ENCODE data around the gene IPCEF1. TPM values are rescaled to one million over a fixed set of nuclear protein-coding genes. Genes with fewer than 3 reads are reported as not detected.

IPCEF1 gene
- total and polyA plus RNA-seq, 4 donors = 1.8 to 4.7 (median 2.8) TPM

DNA sequence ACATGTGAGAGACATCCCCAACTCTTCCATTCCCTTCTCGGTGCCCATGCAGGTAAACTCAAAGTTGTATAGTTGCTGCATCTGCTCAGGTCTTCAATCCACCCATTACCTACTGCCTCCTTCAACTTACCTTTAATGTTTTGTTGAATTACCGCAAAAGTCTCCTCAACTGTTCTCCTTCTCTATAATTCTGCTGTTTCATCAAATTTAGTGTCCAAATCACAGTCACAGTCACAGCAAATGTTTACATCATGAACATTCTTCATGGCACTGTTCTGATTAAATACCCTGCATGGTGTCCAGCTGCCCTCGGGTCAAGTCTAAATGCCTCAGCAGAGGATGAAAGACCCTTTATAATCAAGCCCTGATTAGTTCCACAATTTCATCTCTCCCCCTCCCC lies 130.1 kb downstream of the IPCEF1 start:
- no peaks in the 10 kb centered on the region for H3K27me3 ChIP-seq (ENCODE audit: control insufficient read depth in 1 of 2, insufficient read depth in 2 of 2, low read length in 1 of 2)
- no peak for DNase-seq
- no peak overlapping the region for H3K4me3 ChIP-seq (ENCODE audit: low read length in 2 of 2)
- WGBS, 2 donors = 89 to 94% methylated on average over 3 of the region's 3 CpGs
- no peaks in the 10 kb centered on the region for H3K4me1 ChIP-seq (ENCODE audit: control insufficient read depth in 1 of 2, insufficient read depth in 2 of 2, low read length in 2 of 2)
- no peak for ATAC-seq (ENCODE audit: low FRiP score)
- no peaks in the 10 kb centered on the region for H3K9me3 ChIP-seq (ENCODE audit: control insufficient read depth, low read length)
- no peaks in the 10 kb centered on the region for H3K36me3 ChIP-seq (ENCODE audit: control insufficient read depth in 1 of 2, insufficient read depth in 2 of 2, low read length in 1 of 2)
- H3K27ac ChIP-seq (ENCODE audit: low read depth in 1 of 2, low read length in 2 of 2) = no peak overlapping the region
- intact Hi-C loops (cut with DNase I) = no loop called here

DNA sequence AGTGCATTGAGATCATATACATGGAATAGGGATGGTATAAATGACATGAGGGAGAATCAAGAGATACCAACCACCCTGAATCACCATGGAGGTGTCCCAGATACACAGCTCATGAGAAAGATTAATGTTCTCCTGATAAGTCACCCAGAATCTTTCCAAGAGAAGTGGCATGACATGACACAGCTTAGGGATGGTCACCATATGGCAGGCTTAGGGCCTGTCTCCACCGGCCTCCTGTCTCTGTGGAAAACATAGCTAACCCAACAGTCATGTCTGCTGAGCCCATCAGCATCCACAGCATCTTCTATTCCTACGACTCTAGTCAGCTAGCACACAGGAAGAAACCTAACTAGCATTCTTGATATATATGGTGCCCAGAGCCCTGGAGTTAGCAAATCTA lies 133.3 kb downstream of the IPCEF1 start:
- H3K4me1 ChIP-seq (ENCODE audit: control insufficient read depth in 1 of 2, insufficient read depth in 2 of 2, low read length in 2 of 2) = no peaks in the 10 kb centered on the region
- no peaks in the 10 kb centered on the region for H3K36me3 ChIP-seq (ENCODE audit: control insufficient read depth in 1 of 2, insufficient read depth in 2 of 2, low read length in 1 of 2)
- H3K27me3 ChIP-seq (ENCODE audit: control insufficient read depth in 1 of 2, insufficient read depth in 2 of 2, low read length in 1 of 2) = no peaks in the 10 kb centered on the region
- intact Hi-C loops (cut with DNase I) = no loop called here
- H3K4me3 ChIP-seq (ENCODE audit: low read length in 2 of 2) = no peak overlapping the region
- WGBS, 2 donors = 78 to 87% methylated on average over 2 of the region's 2 CpGs
- DNase-seq (no peak), ATAC-seq (ENCODE audit: low FRiP score) (no peak)
- no peaks in the 10 kb centered on the region for H3K9me3 ChIP-seq (ENCODE audit: control insufficient read depth, low read length)
- H3K27ac ChIP-seq (ENCODE audit: low read depth in 1 of 2, low read length in 2 of 2) = no peak overlapping the region

DNA sequence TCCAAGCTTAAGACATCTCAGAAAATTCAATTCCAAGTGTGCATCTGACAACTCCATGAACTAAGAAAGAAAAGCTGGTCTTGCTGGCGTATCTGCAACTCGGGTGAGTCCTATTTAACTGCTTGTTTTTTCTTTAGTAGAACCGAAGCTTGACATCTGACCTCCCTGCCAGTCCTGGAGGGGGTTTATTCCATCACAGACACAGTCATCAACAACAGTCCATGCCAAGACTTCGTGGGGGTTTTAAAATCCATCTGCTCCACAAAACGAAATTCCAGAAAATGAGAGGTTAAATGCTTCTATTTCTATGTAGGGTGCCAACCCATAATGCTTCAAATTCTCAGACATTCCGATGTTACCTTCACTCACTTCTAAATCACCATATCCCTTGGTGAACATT lies 133.9 kb downstream of the IPCEF1 start:
- Histone ChIP-seq H3K27ac (ENCODE audit: low read depth in 1 of 2, low read length in 2 of 2) (no peak overlapping the region), H3K4me1 (ENCODE audit: control insufficient read depth in 1 of 2, insufficient read depth in 2 of 2, low read length in 2 of 2) (no peaks in the 10 kb centered on the region), H3K4me3 (ENCODE audit: low read length in 2 of 2) (no peak overlapping the region), H3K36me3 (ENCODE audit: control insufficient read depth in 1 of 2, insufficient read depth in 2 of 2, low read length in 1 of 2) (no peaks in the 10 kb centered on the region), H3K9me3 (ENCODE audit: control insufficient read depth, low read length) (no peaks in the 10 kb centered on the region), H3K27me3 (ENCODE audit: control insufficient read depth in 1 of 2, insufficient read depth in 2 of 2, low read length in 1 of 2) (no peaks in the 10 kb centered on the region)
- intact Hi-C loops (cut with DNase I) = no loop called here
- DNase-seq (no peak), ATAC-seq (ENCODE audit: low FRiP score) (no peak)
- WGBS, 2 donors = 66 to 72% methylated on average over 6 of the region's 6 CpGs

DNA sequence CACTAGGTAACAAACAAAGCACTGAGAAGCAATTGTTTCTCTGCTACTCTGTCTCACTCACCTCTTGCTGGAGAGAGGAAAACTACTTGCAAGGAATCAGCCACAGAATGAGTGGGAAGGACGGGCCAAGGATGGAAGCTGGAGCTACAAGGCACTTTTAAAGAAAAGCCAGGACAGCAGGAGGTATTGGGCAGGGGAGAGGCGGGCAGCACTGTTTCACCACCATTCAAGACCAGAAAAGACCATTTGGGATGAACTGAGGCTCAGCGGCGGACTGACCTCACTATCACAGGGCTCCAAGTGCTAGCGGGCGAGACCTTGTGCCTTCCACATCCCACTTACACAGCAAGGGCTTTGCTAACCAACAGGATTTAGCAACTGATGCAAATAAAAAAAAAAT lies 137.4 kb downstream of the IPCEF1 start:
- H3K27ac ChIP-seq (ENCODE audit: low read depth in 1 of 2, low read length in 2 of 2) = no peak overlapping the region
- WGBS, 2 donors = 85 to 94% methylated on average over 6 of the region's 6 CpGs
- no peaks in the 10 kb centered on the region for H3K4me1 ChIP-seq (ENCODE audit: control insufficient read depth in 1 of 2, insufficient read depth in 2 of 2, low read length in 2 of 2)
- ATAC-seq (ENCODE audit: low FRiP score) = no peak
- no peaks in the 10 kb centered on the region for H3K27me3 ChIP-seq (ENCODE audit: control insufficient read depth in 1 of 2, insufficient read depth in 2 of 2, low read length in 1 of 2)
- no peaks in the 10 kb centered on the region for H3K36me3 ChIP-seq (ENCODE audit: control insufficient read depth in 1 of 2, insufficient read depth in 2 of 2, low read length in 1 of 2)
- no peak overlapping the region for H3K4me3 ChIP-seq (ENCODE audit: low read length in 2 of 2)
- intact Hi-C loops (cut with DNase I) = no loop called here
- DNase-seq = no peak
- H3K9me3 ChIP-seq (ENCODE audit: control insufficient read depth, low read length) = no peaks in the 10 kb centered on the region

DNA sequence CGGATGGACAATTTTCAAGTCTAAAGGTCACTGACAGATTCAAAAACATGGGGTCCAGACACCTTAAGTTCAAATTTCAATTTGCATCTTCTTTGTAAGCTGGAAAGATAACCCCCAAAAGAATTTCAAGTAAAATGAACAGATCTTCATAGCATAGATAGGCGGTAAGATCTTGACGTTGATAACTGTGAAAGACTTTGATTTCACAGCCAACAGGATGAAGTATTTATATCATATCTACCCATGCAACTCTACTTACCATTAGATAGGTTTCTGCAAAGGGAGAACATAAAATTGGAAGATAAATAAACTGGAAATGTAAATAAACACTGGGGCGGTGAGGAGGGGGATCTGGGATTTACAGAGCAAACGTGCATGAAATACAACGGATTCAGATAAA lies 137.8 kb downstream of the IPCEF1 start:
- ATAC-seq (ENCODE audit: low FRiP score) (no peak), DNase-seq (no peak)
- Histone ChIP-seq H3K4me1 (ENCODE audit: control insufficient read depth in 1 of 2, insufficient read depth in 2 of 2, low read length in 2 of 2) (no peaks in the 10 kb centered on the region), H3K36me3 (ENCODE audit: control insufficient read depth in 1 of 2, insufficient read depth in 2 of 2, low read length in 1 of 2) (no peaks in the 10 kb centered on the region), H3K27me3 (ENCODE audit: control insufficient read depth in 1 of 2, insufficient read depth in 2 of 2, low read length in 1 of 2) (no peaks in the 10 kb centered on the region), H3K9me3 (ENCODE audit: control insufficient read depth, low read length) (no peaks in the 10 kb centered on the region), H3K27ac (ENCODE audit: low read depth in 1 of 2, low read length in 2 of 2) (no peak overlapping the region), H3K4me3 (ENCODE audit: low read length in 2 of 2) (no peak overlapping the region)
- 83 to 93% methylated on average over 6 of the region's 6 CpGs for WGBS, 2 donors
- intact Hi-C loops (cut with DNase I) = no loop called here

DNA sequence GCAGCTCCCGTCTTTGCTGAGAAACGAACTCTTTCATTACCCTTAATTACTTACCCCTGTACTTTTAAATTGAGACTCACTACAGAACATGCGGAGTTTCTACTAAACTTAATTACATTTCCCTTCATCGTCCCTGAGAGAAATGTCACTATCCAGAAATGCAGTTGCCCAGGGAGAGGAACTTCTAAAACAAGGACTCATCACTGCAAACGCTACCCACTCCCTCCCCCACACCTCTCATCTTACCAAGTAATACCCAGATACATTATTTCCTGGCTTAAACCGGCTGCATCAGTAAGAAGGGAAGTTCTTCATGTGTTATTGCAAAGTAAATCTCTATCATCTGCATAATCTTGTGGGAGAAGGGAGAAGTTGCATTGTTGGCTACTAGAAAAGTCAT lies 138.3 kb downstream of the IPCEF1 start:
- Histone ChIP-seq H3K4me3 (ENCODE audit: low read length in 2 of 2) (no peak overlapping the region), H3K9me3 (ENCODE audit: control insufficient read depth, low read length) (no peaks in the 10 kb centered on the region), H3K36me3 (ENCODE audit: control insufficient read depth in 1 of 2, insufficient read depth in 2 of 2, low read length in 1 of 2) (no peaks in the 10 kb centered on the region), H3K4me1 (ENCODE audit: control insufficient read depth in 1 of 2, insufficient read depth in 2 of 2, low read length in 2 of 2) (no peaks in the 10 kb centered on the region), H3K27me3 (ENCODE audit: control insufficient read depth in 1 of 2, insufficient read depth in 2 of 2, low read length in 1 of 2) (no peaks in the 10 kb centered on the region), H3K27ac (ENCODE audit: low read depth in 1 of 2, low read length in 2 of 2) (no peak overlapping the region)
- ATAC-seq (ENCODE audit: low FRiP score) = no peak
- 71 to 80% methylated on average over 6 of the region's 6 CpGs for WGBS, 2 donors
- DNase-seq = no peak
- intact Hi-C loops (cut with DNase I) = no loop called here

DNA sequence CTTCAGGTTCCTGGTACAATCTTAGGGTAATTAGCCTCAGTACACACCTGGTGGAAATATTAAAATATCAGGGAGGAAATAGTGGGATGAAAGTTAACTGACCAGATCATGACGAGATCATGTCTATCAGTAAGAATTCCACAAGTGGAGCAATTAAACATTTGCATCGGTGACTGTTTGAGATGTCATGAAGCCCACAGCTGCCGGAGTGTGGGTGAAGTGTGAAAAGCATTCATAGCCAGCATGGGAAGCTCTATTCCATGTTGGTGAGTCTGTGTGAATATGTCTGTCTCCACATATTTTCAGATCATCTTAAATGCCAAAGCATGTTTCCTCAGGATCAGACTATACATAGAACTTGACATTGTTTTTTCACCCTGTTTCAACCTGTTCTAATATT lies 142.8 kb downstream of the IPCEF1 start:
- 92 to 93% methylated on average over 3 of the region's 3 CpGs for WGBS, 2 donors
- Histone ChIP-seq H3K27me3 (ENCODE audit: control insufficient read depth in 1 of 2, insufficient read depth in 2 of 2, low read length in 1 of 2) (no peaks in the 10 kb centered on the region), H3K4me3 (ENCODE audit: low read length in 2 of 2) (no peak overlapping the region), H3K27ac (ENCODE audit: low read depth in 1 of 2, low read length in 2 of 2) (no peak overlapping the region), H3K9me3 (ENCODE audit: control insufficient read depth, low read length) (no peaks in the 10 kb centered on the region), H3K4me1 (ENCODE audit: control insufficient read depth in 1 of 2, insufficient read depth in 2 of 2, low read length in 2 of 2) (no peaks in the 10 kb centered on the region), H3K36me3 (ENCODE audit: control insufficient read depth in 1 of 2, insufficient read depth in 2 of 2, low read length in 1 of 2) (no peaks in the 10 kb centered on the region)
- DNase-seq = no peak
- no peak for ATAC-seq (ENCODE audit: low FRiP score)
- intact Hi-C loops (cut with DNase I) = no loop called here

DNA sequence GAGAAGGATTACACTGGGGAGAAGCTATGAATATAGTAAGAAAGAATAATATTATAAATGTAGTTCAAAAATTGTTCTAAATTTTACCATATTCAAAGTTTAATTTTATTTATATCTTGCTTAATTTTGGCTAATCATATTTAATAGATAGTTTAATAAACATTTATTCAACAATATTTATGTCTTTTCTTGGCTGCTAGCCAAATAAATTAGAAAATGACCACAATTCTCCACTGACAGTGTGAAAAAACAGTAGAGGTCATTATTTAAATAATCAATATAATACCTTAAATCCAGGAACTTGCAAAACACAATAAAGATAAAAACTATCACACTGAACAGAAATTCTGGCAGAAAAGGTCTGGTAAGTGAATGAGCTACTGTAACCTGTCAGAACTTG lies 145.9 kb downstream of the IPCEF1 start:
- Histone ChIP-seq H3K4me1 (ENCODE audit: control insufficient read depth in 1 of 2, insufficient read depth in 2 of 2, low read length in 2 of 2) (no peaks in the 10 kb centered on the region), H3K9me3 (ENCODE audit: control insufficient read depth, low read length) (no peaks in the 10 kb centered on the region), H3K27ac (ENCODE audit: low read depth in 1 of 2, low read length in 2 of 2) (no peak overlapping the region), H3K36me3 (ENCODE audit: control insufficient read depth in 1 of 2, insufficient read depth in 2 of 2, low read length in 1 of 2) (no peaks in the 10 kb centered on the region), H3K27me3 (ENCODE audit: control insufficient read depth in 1 of 2, insufficient read depth in 2 of 2, low read length in 1 of 2) (no peaks in the 10 kb centered on the region), H3K4me3 (ENCODE audit: low read length in 2 of 2) (no peak overlapping the region)
- ATAC-seq (ENCODE audit: low FRiP score) (no peak), DNase-seq (no peak)
- intact Hi-C loops (cut with DNase I) = no loop called here

DNA sequence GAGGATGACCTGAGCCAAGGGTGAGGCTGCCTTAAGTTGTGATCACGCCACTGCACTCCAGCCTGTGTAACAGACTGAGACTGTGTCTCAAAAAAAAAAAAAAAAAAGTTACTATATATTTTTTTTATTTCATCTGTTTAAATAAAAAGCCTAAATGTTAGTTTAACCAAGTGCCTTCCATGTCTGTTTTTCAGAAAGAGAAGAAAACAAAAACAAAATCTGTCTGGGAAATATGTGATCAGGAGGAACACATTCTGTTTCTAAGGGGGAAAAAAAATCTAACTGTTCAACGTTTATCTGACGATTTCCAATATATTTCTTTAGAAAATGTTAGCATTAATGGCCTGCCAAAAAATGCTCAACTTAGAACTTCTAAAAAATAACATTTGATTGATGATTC lies 147.0 kb downstream of the IPCEF1 start:
- intact Hi-C loops (cut with DNase I) = no loop called here
- H3K4me3 ChIP-seq (ENCODE audit: low read length in 2 of 2) = no peak overlapping the region
- DNase-seq = no peak
- ATAC-seq (ENCODE audit: low FRiP score) = no peak
- no peaks in the 10 kb centered on the region for H3K27me3 ChIP-seq (ENCODE audit: control insufficient read depth in 1 of 2, insufficient read depth in 2 of 2, low read length in 1 of 2)
- no peaks in the 10 kb centered on the region for H3K9me3 ChIP-seq (ENCODE audit: control insufficient read depth, low read length)
- WGBS, 2 donors = 68% methylated on average over 3 of the region's 3 CpGs
- no peaks in the 10 kb centered on the region for H3K36me3 ChIP-seq (ENCODE audit: control insufficient read depth in 1 of 2, insufficient read depth in 2 of 2, low read length in 1 of 2)
- H3K27ac ChIP-seq (ENCODE audit: low read depth in 1 of 2, low read length in 2 of 2) = no peak overlapping the region
- no peaks in the 10 kb centered on the region for H3K4me1 ChIP-seq (ENCODE audit: control insufficient read depth in 1 of 2, insufficient read depth in 2 of 2, low read length in 2 of 2)
